HG02571 (cell line): ENCODE data around the gene HLA-DRA.

ENCODE experiments used
- ATAC-seq: cut with Tn5 transposase; IDR thresholded peaks from one replicate; pipeline ENCODE4 v1.9.1; 2021; ENCODE audit warnings: mild to moderate bottlenecking, moderate library complexity; ENCODE audit not compliant: unreplicated experiment

The HLA-DRA gene

GRCh38 chr6:32439602-32440214 is at the start of gene HLA-DRA:
Gene HLA-DRA, plus strand, starts transcription at chr6:32439887. Its CDS starts 64 bp downstream, at chr6:32439951.
- ATAC-seq, result peak; percentile 52

- ATAC-seq, result no peak
These were observed 48.2 kb upstream of the HLA-DRA start for GRCh38 chr6:32391505-32391904.

- ATAC-seq, result no peak
These were observed 45.8 kb upstream of the HLA-DRA start for GRCh38 chr6:32393665-32394420.

GRCh38 chr6:32396028-32396427 is 43.7 kb upstream of the HLA-DRA start:
- no peak for ATAC-seq

GRCh38 chr6:32397252-32397920 is 42.3 kb upstream of the HLA-DRA start:
- ATAC-seq, result peak; percentile 90

GRCh38 chr6:32401284-32401963 is 38.3 kb upstream of the HLA-DRA start:
- ATAC-seq, result no peak

- no peak for ATAC-seq
These were observed 36.9 kb upstream of the HLA-DRA start for GRCh38 chr6:32402812-32403211.

GRCh38 chr6:32405656-32406055 is 34.0 kb upstream of the HLA-DRA start:
- no peak for ATAC-seq

GRCh38 chr6:32406197-32406596 is 33.5 kb upstream of the HLA-DRA start:
- no peak for ATAC-seq

GRCh38 chr6:32406857-32407256 is 32.8 kb upstream of the HLA-DRA start, which contains the start of gene BTNL2:
Gene BTNL2, minus strand, starts transcription at chr6:32407181. Its CDS starts 58 bp downstream, at chr6:32407123.
- no peak for ATAC-seq

GRCh38 chr6:32410906-32411305 is 28.8 kb upstream of the HLA-DRA start:
- ATAC-seq, result no peak

GRCh38 chr6:32411566-32412327 is 27.9 kb upstream of the HLA-DRA start:
- no peak for ATAC-seq

GRCh38 chr6:32413427-32414047 is 26.1 kb upstream of the HLA-DRA start:
- ATAC-seq, result no peak

- no peak for ATAC-seq
These were observed 24.1 kb upstream of the HLA-DRA start for GRCh38 chr6:32415521-32416019.

GRCh38 chr6:32416036-32416435 is 23.7 kb upstream of the HLA-DRA start:
- ATAC-seq, result no peak

GRCh38 chr6:32424589-32425300 is 14.9 kb upstream of the HLA-DRA start:
- ATAC-seq, result no peak

GRCh38 chr6:32426338-32426737 is 13.3 kb upstream of the HLA-DRA start:
- ATAC-seq, result no peak

- no peak for ATAC-seq
These were observed 12.5 kb upstream of the HLA-DRA start for GRCh38 chr6:32427218-32427617.

- ATAC-seq, result no peak
These were observed 11.7 kb upstream of the HLA-DRA start for GRCh38 chr6:32427934-32428474.
